HAP-1 (cell line): ENCODE measurements around the gene CBX7.

Source experiments
- DNase-seq, 2 experiments: peaks; one replicate each; pipeline ENCODE4 v3.0.0-alpha.2; 2016 to 2020; ENCODE audit warnings: low spot score in 2 of 2
- H3K27me3 ChIP-seq: fragments of 250-450 bp; sonication (Bioruptor Pico); 2 replicates; pipeline ENCODE4 v1.5.1; 2020; ENCODE audit warnings: low read depth, mild to moderate bottlenecking, moderate library complexity
- H3K36me3 ChIP-seq: fragments of 250-450 bp; sonication (Bioruptor Pico); replicated peaks from 2 replicates; pipeline ENCODE4 v1.5.1; 2020; ENCODE audit warnings: mild to moderate bottlenecking
- H3K4me1 ChIP-seq: fragments of 250-450 bp; sonication (Bioruptor Pico); 2 replicates; pipeline ENCODE4 v1.5.1; 2020; ENCODE audit warnings: mild to moderate bottlenecking
- H3K4me3 ChIP-seq: fragments of 250-450 bp; sonication (Bioruptor Pico); 2 replicates; pipeline ENCODE4 v1.5.1; 2020; ENCODE audit warnings: mild to moderate bottlenecking, moderate library complexity
- H3K9me3 ChIP-seq: fragments of 250-450 bp; sonication (Bioruptor Pico); 2 replicates; pipeline ENCODE4 v1.5.1; 2020; ENCODE audit warnings: mild to moderate bottlenecking, moderate library complexity
- in situ Hi-C: fragments of 300-500 bp; cut with MboI; formaldehyde crosslinking; loops from 3 replicates; pipeline ENCODE4 v1.14.3; 2020; ENCODE audit warnings: low sequenced_read_pairs, inconsistent platforms, mixed read lengths

CBX7 gene

DNA sequence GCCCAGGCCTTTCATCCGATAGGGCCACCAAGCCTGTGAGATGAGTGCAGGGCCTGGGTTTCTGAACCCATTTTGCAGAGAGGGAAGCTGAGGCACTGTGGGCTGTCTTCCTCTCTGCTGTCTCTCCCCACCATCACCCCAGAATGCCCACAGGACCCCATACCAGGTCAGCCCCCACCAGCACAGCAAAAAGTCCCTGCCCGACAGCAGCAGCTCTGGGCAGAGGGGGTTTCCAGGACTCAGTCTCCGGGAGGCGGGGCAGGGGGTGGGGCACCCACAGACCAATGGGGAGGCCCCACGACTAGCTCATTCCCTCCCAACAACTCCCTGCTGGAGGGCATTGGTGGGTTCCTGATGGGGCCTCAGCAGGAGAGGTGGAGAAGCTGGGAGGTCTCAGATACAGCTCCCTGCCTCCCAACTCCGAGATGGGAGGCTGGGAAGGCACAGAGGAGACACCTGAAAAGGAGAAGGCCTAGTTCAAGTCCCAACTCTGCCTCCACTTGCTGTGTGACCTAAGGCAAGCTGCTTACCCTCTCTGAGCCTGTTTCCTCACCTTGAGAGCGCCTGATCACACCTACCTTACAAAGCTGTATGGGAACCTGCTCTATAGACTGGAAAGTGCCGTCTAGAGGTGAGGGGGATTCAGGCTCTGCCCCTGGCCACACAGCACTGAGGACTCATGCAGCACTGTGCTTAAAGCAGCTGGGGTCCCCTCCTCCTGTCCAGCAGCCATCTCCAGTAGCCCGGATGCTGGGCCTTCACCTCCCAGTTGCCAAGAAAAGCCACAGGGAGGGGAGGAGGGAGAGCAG, 3.5 kb downstream of the CBX7 start:
- peaks cover 8% of the 10 kb centered on the region; the same call in 1 of the 2 replicates for H3K4me1 ChIP-seq

DNA sequence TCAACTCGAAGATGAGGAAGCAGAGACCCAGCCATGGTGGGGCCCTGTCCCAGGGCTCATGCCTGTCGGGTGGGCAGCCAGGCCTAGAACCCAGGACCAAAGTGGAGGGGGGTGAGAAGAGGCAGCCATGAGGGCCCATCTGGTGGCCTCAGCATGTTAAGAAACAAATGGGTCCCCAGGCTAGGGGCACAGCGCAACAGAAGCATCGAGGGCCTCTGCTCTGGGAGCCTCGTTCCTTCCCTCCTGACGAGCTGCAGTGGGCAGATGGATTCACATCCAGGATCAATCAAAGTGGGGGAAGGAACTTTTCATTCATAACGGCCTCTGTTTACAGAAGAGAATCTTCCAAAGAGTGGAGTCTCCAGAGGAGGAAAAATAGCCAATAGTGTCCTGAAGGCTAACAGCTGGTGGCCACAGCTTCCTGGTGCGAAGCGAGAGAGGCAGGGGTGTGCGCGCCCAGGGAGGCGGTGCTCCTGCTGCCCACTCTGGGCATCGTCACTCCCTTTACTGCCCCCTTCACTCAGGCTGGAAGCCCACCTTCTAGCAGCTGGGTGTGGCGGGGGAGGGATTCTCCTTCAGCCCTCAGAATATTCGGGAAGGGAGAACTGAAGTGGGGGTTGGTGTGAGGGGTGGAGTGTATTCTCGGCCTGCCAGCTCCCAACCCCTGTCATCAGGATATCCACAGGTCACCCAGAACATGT, 4.3 kb downstream of the CBX7 start:
- no peak overlapping the region for H3K4me3 ChIP-seq
- no peak for DNase-seq
- no peaks in the 10 kb centered on the region for H3K36me3 ChIP-seq
- in situ Hi-C loops = no loop called here
- peaks cover 6% of the 10 kb centered on the region; the same call in 1 of the 2 replicates for H3K4me1 ChIP-seq
- peaks cover 5% of the 10 kb centered on the region for H3K27me3 ChIP-seq
- H3K9me3 ChIP-seq = no peaks in the 10 kb centered on the region

More for the DNA sequence above, 3.5 kb downstream of the CBX7 start:
- peak in 1 of 2 experiments; percentile 61 for DNase-seq
- in situ Hi-C loops = no loop called here
- Histone ChIP-seq H3K27me3 (peaks cover 10% of the 10 kb centered on the region), H3K36me3 (no peaks in the 10 kb centered on the region), H3K4me3 (no peak overlapping the region), H3K9me3 (no peaks in the 10 kb centered on the region)

DNA sequence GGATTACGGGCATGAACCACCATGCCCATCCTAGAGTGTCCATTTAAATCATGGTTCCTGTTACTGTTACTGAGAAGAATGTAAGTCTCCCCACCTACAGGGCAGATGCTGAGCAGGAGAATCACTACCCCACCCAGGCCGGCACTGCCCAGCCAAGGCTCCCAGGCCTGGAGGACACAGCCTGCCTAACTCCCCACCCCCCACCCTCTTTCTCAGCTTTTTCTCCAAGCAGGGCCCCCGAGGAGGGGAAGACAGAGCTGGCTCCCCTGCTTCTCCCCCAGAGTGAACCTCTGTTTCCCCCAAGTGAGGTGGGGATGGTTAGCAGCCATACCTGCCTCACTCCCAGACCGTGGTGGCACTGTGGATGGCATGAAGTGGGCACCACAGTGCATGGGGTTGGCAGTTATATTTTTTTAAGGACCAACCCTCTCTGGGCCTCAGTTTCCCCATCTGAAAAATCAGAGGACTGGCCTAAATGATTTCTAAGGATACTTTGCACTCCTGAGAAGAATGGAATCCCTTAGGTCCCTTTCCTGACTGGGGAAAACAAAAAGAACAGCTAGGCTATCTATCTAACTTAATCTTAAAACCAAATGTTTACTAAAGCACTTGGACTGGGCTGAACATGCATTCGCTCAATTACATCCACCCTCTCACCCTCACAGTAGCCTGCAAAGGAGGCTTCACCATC, 5.0 kb downstream of the CBX7 start:
- Histone ChIP-seq H3K9me3 (no peaks in the 10 kb centered on the region), H3K27me3 (0 out of 2 replicates have a peak, but pooled peaks cover 2% of the 10 kb centered on the region), H3K36me3 (no peaks in the 10 kb centered on the region), H3K4me3 (no peak overlapping the region), H3K4me1 (peaks cover 3% of the 10 kb centered on the region; the same call in 1 of the 2 replicates)
- in situ Hi-C loops = no loop called here
- no peak for DNase-seq

DNA sequence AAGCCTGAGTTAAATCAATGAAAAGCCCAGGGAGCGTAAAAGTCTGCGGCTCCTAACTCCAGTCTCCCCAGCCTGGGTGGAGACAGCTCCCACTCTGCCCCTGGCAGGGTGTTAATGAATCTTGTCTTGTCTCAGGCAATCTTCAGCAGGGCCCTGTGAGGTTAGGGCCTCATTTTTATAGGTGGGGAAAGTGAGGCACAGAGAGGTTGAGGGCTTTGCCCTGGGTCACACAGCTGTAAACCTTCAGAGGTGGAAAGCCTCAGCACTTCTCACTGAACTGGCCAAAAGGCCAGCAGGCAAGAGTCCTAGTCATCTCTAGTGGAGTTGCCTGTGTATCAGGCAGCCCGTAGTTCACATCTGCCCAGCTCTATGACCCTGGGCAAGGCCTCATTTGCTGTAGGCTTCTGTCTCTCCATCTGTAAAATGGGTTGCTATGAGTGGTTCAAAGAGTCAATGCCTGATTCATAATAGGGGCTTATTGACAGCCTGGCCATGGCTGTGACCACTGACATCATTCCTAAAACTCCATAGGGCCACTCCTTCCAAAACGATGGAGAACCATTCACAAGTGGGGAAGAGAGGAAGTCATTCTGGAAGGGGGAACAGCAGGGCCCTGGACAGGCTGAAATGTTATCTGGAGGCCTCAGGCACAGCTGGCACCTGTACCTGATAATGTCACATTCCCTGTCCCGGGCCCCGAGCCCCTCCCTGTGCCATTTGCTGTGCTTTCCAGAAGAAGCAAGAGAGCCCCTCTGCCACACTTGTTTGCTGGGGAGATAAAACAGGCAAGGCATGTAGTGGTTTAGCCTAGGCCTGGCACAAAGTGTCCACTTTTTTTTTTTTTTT, 6.0 kb downstream of the CBX7 start:
- in situ Hi-C loops = no loop called here
- no peak for DNase-seq
- H3K9me3 ChIP-seq = no peaks in the 10 kb centered on the region
- no peaks in the 10 kb centered on the region for H3K36me3 ChIP-seq
- H3K4me1 ChIP-seq = no peaks in the 10 kb centered on the region
- 0 out of 2 replicates have a peak, but pooled peaks cover 2% of the 10 kb centered on the region for H3K27me3 ChIP-seq
- H3K4me3 ChIP-seq = no peak overlapping the region; the same call in 1 of the 2 replicates

DNA sequence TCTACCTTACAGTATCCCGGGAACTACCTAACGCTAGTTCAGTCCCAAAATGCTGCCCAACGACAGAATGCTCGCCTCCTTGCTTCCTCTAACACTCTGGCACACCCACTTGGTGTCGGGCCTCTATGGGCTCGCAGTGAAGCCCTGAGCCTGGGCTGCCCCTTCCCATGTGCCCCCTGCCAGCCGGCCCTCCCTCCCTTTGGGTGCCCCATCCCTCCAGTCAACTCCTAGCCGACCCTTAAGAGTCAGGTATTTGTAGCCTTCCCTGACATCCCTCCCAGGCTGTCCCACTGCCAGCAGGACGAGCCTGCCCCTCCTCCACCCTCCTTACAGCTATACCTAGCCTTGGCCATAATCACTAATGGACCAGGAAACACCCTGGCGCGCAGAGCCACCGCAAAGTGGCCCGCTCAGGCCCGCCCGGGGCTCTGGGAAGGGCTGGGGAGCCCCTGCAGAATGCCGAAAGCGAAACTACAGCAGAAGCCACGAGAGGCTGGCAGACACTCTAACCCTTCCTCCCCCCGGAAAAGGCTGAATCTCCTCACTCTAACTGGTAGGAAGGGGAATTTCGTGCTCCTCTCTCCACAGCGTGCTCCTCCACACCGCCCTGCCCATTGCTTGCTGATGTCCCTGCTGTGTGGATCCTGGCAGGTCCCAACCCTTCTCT, 8.2 kb downstream of the CBX7 start:
- in situ Hi-C loops = no loop called here
- H3K4me3 ChIP-seq = peak overlapping the region; percentile 79
- no peaks in the 10 kb centered on the region for H3K9me3 ChIP-seq
- 0 out of 2 replicates have a peak, but pooled peaks cover 2% of the 10 kb centered on the region for H3K27me3 ChIP-seq
- no peaks in the 10 kb centered on the region for H3K36me3 ChIP-seq
- DNase-seq = no peak
- no peaks in the 10 kb centered on the region for H3K4me1 ChIP-seq

DNA sequence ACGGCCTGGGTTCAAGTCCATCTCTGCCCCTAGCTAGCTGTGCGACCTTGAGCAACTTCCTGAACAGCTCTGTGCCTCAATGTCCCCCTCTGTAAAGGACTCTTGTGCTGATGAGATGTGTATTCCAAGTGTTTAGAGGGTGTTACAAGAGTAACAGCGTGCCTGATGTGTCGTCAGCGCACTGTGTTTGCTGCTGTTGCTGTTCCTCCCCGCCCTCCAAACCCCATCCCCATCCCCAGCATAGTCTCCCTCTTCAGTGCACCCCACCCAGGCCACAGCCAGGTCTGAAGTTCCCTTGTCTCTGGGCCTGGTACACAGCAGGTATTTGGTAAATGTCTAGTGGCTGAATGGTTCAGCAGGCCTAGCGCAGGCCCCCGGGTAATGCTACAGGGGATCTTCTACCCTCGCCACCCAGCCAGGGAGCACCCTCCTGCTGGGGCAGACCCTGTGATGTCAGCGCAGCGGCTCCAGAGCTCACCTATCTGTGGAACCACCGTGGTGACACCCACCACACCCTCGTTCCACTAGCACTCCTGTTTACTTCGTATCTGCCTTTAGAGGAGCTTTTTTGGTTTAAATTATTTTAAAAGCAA, 10.3 kb downstream of the CBX7 start:
- no peaks in the 10 kb centered on the region for H3K9me3 ChIP-seq
- in situ Hi-C loops = no loop called here
- no peak overlapping the region for H3K4me3 ChIP-seq
- H3K27me3 ChIP-seq = 0 out of 2 replicates have a peak, but pooled peaks cover 2% of the 10 kb centered on the region
- no peaks in the 10 kb centered on the region for H3K4me1 ChIP-seq
- no peak for DNase-seq
- no peaks in the 10 kb centered on the region for H3K36me3 ChIP-seq

DNA sequence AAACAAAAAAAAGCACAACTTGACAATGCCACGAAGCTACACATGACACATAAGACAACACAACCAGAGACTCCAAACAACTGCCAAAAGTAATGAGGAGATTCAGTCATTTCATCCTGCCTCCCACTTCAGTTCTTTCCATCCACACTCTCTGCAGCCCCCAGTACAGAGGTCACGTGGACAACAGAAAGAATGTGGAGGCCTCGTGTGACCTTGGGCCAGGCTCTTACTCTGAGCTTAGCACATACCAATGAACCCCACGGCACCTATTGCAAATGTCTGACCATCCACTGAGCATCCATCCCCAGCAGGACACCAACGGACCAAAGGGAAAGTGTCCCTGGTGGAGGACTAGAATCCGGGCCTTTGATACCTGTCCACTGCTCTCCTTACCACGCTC, 12.5 kb downstream of the CBX7 start:
- in situ Hi-C loops = no loop called here
- no peaks in the 10 kb centered on the region for H3K9me3 ChIP-seq
- no peaks in the 10 kb centered on the region for H3K4me1 ChIP-seq
- H3K36me3 ChIP-seq = no peaks in the 10 kb centered on the region
- 0 out of 2 replicates have a peak, but pooled peaks cover 2% of the 10 kb centered on the region for H3K27me3 ChIP-seq
- H3K4me3 ChIP-seq = no peak overlapping the region
- DNase-seq = no peak

DNA sequence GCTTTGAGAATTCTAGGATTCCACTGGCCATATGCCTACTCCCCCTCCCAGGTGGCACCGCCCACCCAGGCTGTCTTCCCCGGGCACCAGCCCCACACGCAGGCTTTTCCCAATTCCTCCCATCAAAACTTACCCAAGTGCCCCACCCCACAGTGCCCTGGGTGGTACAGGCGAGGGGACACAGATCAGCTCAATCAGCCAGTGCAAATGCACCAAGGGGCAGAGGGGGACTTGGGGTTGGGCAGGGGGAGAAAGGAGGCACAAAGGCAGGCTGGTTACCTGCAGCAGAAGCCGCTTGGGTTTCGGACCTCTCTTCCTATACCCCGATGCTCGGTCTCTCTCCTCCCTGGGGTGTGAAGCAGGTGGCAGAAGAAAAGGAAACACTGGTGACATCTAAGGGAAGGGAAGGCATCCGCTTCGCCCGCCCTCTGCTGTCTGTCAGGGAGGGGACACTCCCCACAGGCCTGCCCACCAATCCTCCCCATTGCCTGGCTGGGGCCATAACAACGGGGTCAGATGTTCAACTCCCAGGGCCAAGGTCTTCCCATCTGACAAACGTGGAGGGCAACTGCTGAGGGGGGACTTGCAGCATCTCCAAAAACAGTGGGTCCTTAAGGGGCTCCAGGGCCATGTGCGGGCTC, 14.0 kb downstream of the CBX7 start:
- Histone ChIP-seq H3K9me3 (no peaks in the 10 kb centered on the region), H3K4me3 (no peak overlapping the region), H3K27me3 (no peaks in the 10 kb centered on the region), H3K4me1 (no peaks in the 10 kb centered on the region), H3K36me3 (no peaks in the 10 kb centered on the region)
- in situ Hi-C loops = no loop called here
- DNase-seq = no peak

DNA sequence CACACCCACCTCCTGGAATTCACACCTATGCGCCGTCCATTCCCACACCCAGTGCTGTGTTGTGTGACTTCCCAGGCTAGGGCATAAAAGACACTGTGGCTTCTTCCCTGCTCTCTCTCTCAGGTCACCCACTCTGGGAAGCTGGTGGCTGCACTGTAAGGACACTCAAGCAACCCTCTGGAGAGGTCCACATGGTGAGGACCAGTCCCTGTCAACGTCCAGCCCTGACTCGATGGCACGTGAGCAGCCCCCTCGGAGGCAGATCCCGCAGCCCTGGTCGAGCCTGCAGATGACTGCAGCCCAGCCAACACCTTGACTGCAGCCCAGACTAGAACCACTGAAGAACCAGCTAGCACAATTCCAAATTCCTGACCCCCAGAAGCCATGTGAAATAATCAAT, 16.2 kb downstream of the CBX7 start:
- in situ Hi-C loops = no loop called here
- no peaks in the 10 kb centered on the region for H3K4me1 ChIP-seq
- no peaks in the 10 kb centered on the region for H3K36me3 ChIP-seq

DNA sequence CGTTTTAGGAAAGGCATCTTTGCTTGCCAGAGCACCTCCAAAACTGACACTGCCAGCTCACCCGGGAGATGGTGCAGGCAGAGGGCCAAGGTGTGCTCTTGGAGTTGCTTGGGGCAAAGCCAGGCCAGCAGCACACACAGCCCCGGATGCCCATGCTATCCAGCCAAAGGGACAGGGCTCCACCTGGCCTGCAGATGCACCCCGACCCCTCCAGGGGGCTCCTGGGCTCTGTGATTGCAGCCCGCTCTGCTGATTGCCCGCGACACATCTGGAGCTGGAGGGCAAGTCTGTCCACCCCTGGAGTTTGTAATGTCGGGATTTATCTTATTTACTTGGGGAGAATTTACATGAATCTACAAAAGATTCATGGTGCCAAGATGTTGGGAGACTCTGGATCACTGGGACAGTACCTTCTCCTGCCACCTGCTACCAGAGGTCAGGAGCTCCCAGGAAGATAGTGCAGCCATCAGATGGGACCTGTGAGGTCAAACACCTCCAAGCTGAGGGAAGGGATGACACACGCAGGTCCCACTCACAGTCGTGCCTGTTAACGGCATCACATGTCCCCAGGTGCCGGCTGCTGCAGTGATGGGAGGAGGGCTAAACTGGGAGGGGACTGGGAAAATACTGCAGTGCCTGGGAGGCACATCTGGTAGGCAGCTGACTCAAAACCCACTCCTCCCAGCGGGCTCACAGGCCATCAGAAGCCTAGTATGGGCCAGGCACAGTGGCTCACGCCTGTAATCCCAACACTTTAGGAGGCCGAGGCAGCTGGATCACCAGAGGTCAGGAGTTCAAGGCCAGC, 17.2 kb downstream of the CBX7 start:
- H3K4me3 ChIP-seq = no peak overlapping the region
- DNase-seq = peak; percentile 23 to 77

More for the DNA sequence above, 16.2 kb downstream of the CBX7 start:
- DNase-seq = no peak
- H3K4me3 ChIP-seq = no peak overlapping the region
- no peaks in the 10 kb centered on the region for H3K9me3 ChIP-seq
- H3K27me3 ChIP-seq = no peaks in the 10 kb centered on the region

DNA sequence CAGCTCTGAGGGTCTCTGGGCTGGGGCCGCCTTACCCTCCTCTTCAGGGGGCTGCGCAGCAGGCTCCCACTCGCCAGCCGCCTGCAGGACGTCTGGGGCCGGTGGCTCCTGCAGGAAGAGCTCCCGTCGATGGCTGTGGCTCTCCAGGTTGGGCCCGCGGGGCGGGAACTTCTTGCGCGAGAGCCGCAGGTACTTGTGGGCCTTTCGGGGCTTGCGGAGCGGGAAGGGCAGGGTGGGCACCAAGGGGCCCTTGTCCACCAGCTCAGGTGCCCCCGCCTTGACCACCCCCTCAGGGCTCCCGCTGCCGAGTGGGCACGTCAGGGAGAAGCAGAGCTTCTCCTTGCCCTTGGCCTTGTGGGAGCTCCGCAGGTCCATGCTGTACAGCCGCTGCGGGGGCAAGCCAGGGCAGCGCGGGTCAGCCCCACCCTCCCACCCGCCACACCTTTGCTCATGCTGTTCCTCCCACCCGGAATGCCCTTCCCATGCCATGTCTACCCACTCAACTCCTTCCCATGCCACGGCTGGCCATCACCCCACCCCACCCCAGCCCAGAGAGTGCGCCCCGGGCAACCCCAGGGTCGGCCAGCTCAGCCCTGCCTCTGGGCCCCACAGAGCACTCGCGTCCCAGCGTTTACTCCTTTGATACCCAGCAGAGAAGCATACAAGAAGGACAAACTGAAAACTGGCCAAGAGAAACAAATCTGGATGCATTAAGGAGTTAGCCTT, 18.0 kb downstream of the CBX7 start:
- H3K4me3 ChIP-seq = no peak overlapping the region
- no peaks in the 10 kb centered on the region for H3K36me3 ChIP-seq
- no peaks in the 10 kb centered on the region for H3K9me3 ChIP-seq
- no peaks in the 10 kb centered on the region for H3K4me1 ChIP-seq
- no peak for DNase-seq
- in situ Hi-C loops = no loop called here
- no peaks in the 10 kb centered on the region for H3K27me3 ChIP-seq

More for the DNA sequence above, 17.2 kb downstream of the CBX7 start:
- H3K27me3 ChIP-seq = no peaks in the 10 kb centered on the region
- H3K36me3 ChIP-seq = no peaks in the 10 kb centered on the region
- in situ Hi-C loops = no loop called here
- no peaks in the 10 kb centered on the region for H3K9me3 ChIP-seq
- no peaks in the 10 kb centered on the region for H3K4me1 ChIP-seq
